Measurements from ENCODE around the gene AQR. TPM values are rescaled to one million over a fixed set of nuclear protein-coding genes. Genes with fewer than 3 reads are reported as not detected.

The AQR gene
- total and polyA plus RNA-seq, 2 of the 8 experiments (the other 6 are each of a cell fraction or from before 2014, with no cell fraction given) = 34.5 to 57.6 TPM

- Histone ChIP-seq H3K9me3 (ENCODE audit: insufficient read depth in 2 of 2, low read depth in 1 of 2, low read length in 1 of 2) (no peaks in the 10 kb centered on the region), H2BK120ac (replicated peaks; ENCODE audit: low read depth, low read length) (no peak overlapping the region), H3K4me3 (ENCODE audit: extremely low read depth in 1 of 4, insufficient read depth in 2 of 4, low read depth in 3 of 4, low read length in 4 of 4) (no peak overlapping the region), H3K23me2 (ENCODE audit: low read depth, low read length) (no peaks in the 10 kb centered on the region), H3K56ac (replicated peaks; ENCODE audit: insufficient read length, low read depth, low read length) (no peak overlapping the region), H3K9ac (replicated peaks in 1 of 4; ENCODE audit: extremely low read depth in 1 of 4, low read depth in 3 of 4, low read length in 3 of 4) (no peak overlapping the region), H3K14ac (ENCODE audit: insufficient read length) (no peak overlapping the region), H3K79me1 (ENCODE audit: low read depth, low read length) (no peaks in the 10 kb centered on the region), H3K18ac (ENCODE audit: extremely low read depth, low read length) (no peak overlapping the region), H2BK5ac (ENCODE audit: low read depth, low read length) (no peak overlapping the region), H2BK20ac (ENCODE audit: low read length) (no peak overlapping the region), H2AK5ac (ENCODE audit: low read depth, low read length) (no peak overlapping the region), H2BK12ac (ENCODE audit: low read depth, low read length) (no peak overlapping the region), H2AFZ (ENCODE audit: low read length) (no peak overlapping the region), H3K4me2 (ENCODE audit: insufficient read depth in 1 of 2, low read depth in 2 of 2, low read length in 2 of 2) (no peak overlapping the region), H2BK15ac (ENCODE audit: low read length) (no peak overlapping the region), H3K23ac (ENCODE audit: insufficient read length) (no peak overlapping the region), H4K20me1 (replicated peaks in 1 of 2; ENCODE audit: control insufficient read depth in 1 of 2, insufficient read depth in 2 of 2, low read length in 2 of 2) (no peaks in the 10 kb centered on the region), H3K4me1 (replicated peaks in 1 of 4; ENCODE audit: control insufficient read depth in 3 of 4, insufficient read depth in 4 of 4, low read length in 3 of 4) (no peaks in the 10 kb centered on the region; a peak in 1 of 7 replicates), H4K8ac (ENCODE audit: extremely low read depth, insufficient read depth, low read length) (no peak overlapping the region), H3K27me3 (replicated peaks in 1 of 4; ENCODE audit: control insufficient read depth in 3 of 4, extremely low read depth in 1 of 4, insufficient read depth in 3 of 4, low read length in 3 of 4) (no peaks in the 10 kb centered on the region), H3K27ac (ENCODE audit: low read depth, low read length) (no peak overlapping the region), H3K36me3 (ENCODE audit: control insufficient read depth in 2 of 4, insufficient read depth in 4 of 4, low read length in 3 of 4) (no peaks in the 10 kb centered on the region), H4K91ac (replicated peaks; ENCODE audit: insufficient read length, low read length) (no peak overlapping the region), H3K4ac (replicated peaks; ENCODE audit: insufficient read length, low read depth, low read length) (no peak overlapping the region), H3K79me2 (ENCODE audit: control insufficient read depth in 1 of 2, insufficient read depth in 2 of 2, low read length in 2 of 2) (no peaks in the 10 kb centered on the region), H4K5ac (ENCODE audit: insufficient read length, low read depth, low read length) (no peak overlapping the region)
- WGBS, 2 experiments (ENCODE audit: extremely low coverage in 1 of 2, insufficient coverage in 1 of 2, insufficient read length in 1 of 2, insufficient replicate concordance in 2 of 2, low coverage in 1 of 2, low lambda C conversion rate in 2 of 2, missing lambda C conversion rate in 1 of 2) = 94% methylated on average over 5 of the region's 5 CpGs; no CpG with 5 or more reads in 1 of the 2 experiments
- FAIRE-seq (no peak), DNase-seq (ENCODE audit: low read depth in 1 of 2, low spot score in 2 of 2) (no peak)
- ChIA-PET POLR2A (ENCODE audit: partially characterized antibody) (no interaction called here), CTCF (ENCODE audit: partially characterized antibody) (interaction anchor here (0.7 to 1.5 kb wide), 3 partner anchors 10 to 140 kb away, joined by 3 to 5 read pairs (median 4); no protein-coding TSS in a partner anchor)
- TF ChIP-seq TCF12 (IDR thresholded peaks at IDR 0.05; ENCODE audit: low read depth, low read length) (no peak), JUN (IDR thresholded peaks at IDR 0.05; ENCODE audit: low read depth, low read length) (no peak), SIN3A (conservative IDR thresholded peaks at IDR 0.05 in 1 of 2, IDR thresholded peaks at IDR 0.05 in 1 of 2; ENCODE audit: low read depth in 1 of 2, low read length in 2 of 2) (no peak), MAFK (IDR thresholded peaks at IDR 0.05; ENCODE audit: low read depth, low read length) (no peak), EGR1 (IDR thresholded peaks at IDR 0.05; ENCODE audit: borderline replicate concordance, low read depth, low read length) (no peak), RFX5 (IDR thresholded peaks at IDR 0.05; ENCODE audit: borderline replicate concordance, low read depth, low read length) (no peak), BCL11A (IDR thresholded peaks at IDR 0.05; ENCODE audit: low read depth in 2 of 2, low read length in 2 of 2) (no peak), SIX5 (IDR thresholded peaks at IDR 0.05; ENCODE audit: low read depth, low read length) (no peak), GABPA (IDR thresholded peaks at IDR 0.05; ENCODE audit: borderline replicate concordance, insufficient read depth, low read length) (no peak), SRF (IDR thresholded peaks at IDR 0.05; ENCODE audit: low read depth, low read length) (no peak), CBX8 (IDR thresholded peaks at IDR 0.05; ENCODE audit: borderline replicate concordance, low read depth, low read length) (no peak), NRF1 (IDR thresholded peaks at IDR 0.05; ENCODE audit: low read depth, low read length) (no peak), BACH1 (IDR thresholded peaks at IDR 0.05; ENCODE audit: low read length) (no peak)
Measured at GRCh38 chr15:34810443-34811129, 159.0 kb downstream of the AQR start.
